ENCODE data around the gene NFIX.

DNA sequence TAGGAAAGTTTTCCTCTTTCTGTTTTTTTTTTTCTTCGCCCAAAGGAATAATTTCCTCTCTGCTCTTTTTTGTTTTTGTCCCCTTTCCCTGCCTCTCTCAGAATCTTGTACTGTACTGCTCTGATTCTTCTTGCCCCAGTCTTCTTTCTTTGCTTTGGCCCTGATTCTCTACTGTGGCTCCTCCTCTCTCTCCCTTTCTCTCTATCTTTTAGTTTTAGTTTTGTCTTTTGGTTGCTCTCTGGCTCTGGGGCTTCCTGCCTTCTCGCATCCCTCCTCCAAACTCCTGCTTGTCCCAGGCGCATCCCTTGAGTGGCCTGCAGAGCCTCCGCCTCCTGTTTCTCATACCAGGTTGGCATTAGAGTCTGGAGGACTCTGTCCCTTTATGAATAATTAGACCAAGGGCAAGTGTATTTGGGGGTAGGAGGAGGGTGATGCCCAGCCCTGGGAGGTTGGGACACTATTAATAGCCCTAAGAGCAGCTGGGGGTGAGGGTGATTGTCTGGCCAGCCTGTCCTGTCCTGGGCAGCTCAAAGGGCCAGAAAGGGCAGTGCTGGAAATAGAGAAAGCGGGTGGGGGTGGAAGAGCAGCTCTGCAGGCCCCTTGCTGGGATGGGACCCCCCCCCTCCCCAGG, 68.3 kb downstream of the NFIX start:
- TF ChIP-seq POLR2A (IDR thresholded peaks at IDR 0.05), result peak; percentile 54 to 70
- TF ChIP-seq, protein P1, sequence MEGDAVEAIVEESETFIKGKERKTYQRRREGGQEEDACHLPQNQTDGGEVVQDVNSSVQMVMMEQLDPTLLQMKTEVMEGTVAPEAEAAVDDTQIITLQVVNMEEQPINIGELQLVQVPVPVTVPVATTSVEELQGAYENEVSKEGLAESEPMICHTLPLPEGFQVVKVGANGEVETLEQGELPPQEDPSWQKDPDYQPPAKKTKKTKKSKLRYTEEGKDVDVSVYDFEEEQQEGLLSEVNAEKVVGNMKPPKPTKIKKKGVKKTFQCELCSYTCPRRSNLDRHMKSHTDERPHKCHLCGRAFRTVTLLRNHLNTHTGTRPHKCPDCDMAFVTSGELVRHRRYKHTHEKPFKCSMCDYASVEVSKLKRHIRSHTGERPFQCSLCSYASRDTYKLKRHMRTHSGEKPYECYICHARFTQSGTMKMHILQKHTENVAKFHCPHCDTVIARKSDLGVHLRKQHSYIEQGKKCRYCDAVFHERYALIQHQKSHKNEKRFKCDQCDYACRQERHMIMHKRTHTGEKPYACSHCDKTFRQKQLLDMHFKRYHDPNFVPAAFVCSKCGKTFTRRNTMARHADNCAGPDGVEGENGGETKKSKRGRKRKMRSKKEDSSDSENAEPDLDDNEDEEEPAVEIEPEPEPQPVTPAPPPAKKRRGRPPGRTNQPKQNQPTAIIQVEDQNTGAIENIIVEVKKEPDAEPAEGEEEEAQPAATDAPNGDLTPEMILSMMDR (IDR thresholded peaks at IDR 0.05 in 4 of 5, conservative IDR thresholded peaks at IDR 0.05 in 1 of 5), result no peak

Data from gastrocnemius medialis (tissue), 4 donors.